ENCODE results near the gene SGF29. TPM values are rescaled to one million over a fixed set of nuclear protein-coding genes. Genes with fewer than 3 reads are reported as not detected.

SGF29 gene
- total and polyA plus RNA-seq, 2 of the 8 experiments (the other 6 are each of a cell fraction or from before 2014, with no cell fraction given) = 3.1 to 22.7 TPM

GRCh38 chr16:28521436-28521835 lies 32.3 kb upstream of the SGF29 start (continued):
- TF ChIP-seq SIRT6 (IDR thresholded peaks at IDR 0.05; ENCODE audit: low read length) (no peak), TEAD4 (IDR thresholded peaks at IDR 0.05; ENCODE audit: low read depth, low read length) (no peak), ZNF274 (IDR thresholded peaks at IDR 0.05; ENCODE audit: borderline replicate concordance, extremely low read depth, low read length) (no peak), BACH1 (IDR thresholded peaks at IDR 0.05; ENCODE audit: low read length) (no peak)

Measured in H1 (cell line).